Anterior cingulate cortex (tissue), 58 donors: ENCODE data around the gene DDX54.

Source experiments
- DNase-seq, 58 donors: peaks; one replicate each; lab custom pipeline; 2025; lab: John Stamatoyannopoulos, UW

Gene DDX54

GRCh38 chr12:113185180-113186032 lies at the start of gene DDX54, which contains the start of gene RITA1:
Gene DDX54, minus strand, starts transcription at chr12:113185478. Its CDS starts 27 bp downstream, at chr12:113185451.
Gene RITA1, plus strand, starts transcription at chr12:113185721. Its CDS starts 1,026 bp downstream, at chr12:113186747.
- DNase-seq, result peak in 57 of 58 donors; percentile 40 to 90 (median 79)

- no peak for DNase-seq
Observed at GRCh38 chr12:113234483-113234882, 49.2 kb upstream of the DDX54 start.

GRCh38 chr12:113233967-113234366 lies 48.7 kb upstream of the DDX54 start:
- no peak for DNase-seq

- peak in 48 of 58 donors; percentile 19 to 86 (median 64) for DNase-seq
Observed at GRCh38 chr12:113232840-113233585, 47.7 kb upstream of the DDX54 start.

- DNase-seq, result no peak
Observed at GRCh38 chr12:113232089-113232839, 47.0 kb upstream of the DDX54 start.

GRCh38 chr12:113231235-113232088 lies 46.2 kb upstream of the DDX54 start:
- no peak for DNase-seq

- peak in 4 of 58 donors; percentile 14 to 42 (median 33) for DNase-seq
Observed at GRCh38 chr12:113230315-113231234, 45.3 kb upstream of the DDX54 start.

- DNase-seq, result no peak
Observed at GRCh38 chr12:113228394-113229028, 43.2 kb upstream of the DDX54 start.

GRCh38 chr12:113227686-113228391 lies 42.6 kb upstream of the DDX54 start:
- DNase-seq, result peak in 3 of 58 donors; percentile 14 to 43 (median 23)

- peak in 20 of 58 donors; percentile 15 to 60 (median 33) for DNase-seq
Observed at GRCh38 chr12:113226696-113227568, 41.7 kb upstream of the DDX54 start.

GRCh38 chr12:113224955-113225354 lies 39.7 kb upstream of the DDX54 start:
- DNase-seq, result no peak

- DNase-seq, result peak in 32 of 58 donors; percentile 5 to 85 (median 30)
Observed at GRCh38 chr12:113222730-113223531, 37.7 kb upstream of the DDX54 start.

- peak in 1 of 58 donors; percentile 44 for DNase-seq
Observed at GRCh38 chr12:113221997-113222729, 36.9 kb upstream of the DDX54 start.

GRCh38 chr12:113221181-113221996 lies 36.1 kb upstream of the DDX54 start, which contains the start of gene TPCN1:
Gene TPCN1, plus strand, starts transcription at chr12:113221464. Its CDS starts 5,389 bp downstream, at chr12:113226853.
- peak; percentile 88 to 100 (median 99) for DNase-seq
